Panc1 (cell line): ENCODE data around the gene MLLT3.

ENCODE experiments used
- CTCF ChIP-seq: fragments of 450-650 bp; IDR thresholded peaks from 2 replicates; pipeline ENCODE4 v1.5.1; 2017; ENCODE audit warnings: mild to moderate bottlenecking
- POLR2AphosphoS5 ChIP-seq: IDR thresholded peaks from 2 replicates; pipeline ENCODE4 v1.6.1; 2012; ENCODE audit warnings: mild to moderate bottlenecking, low read depth, low read length, moderate library complexity

DNA sequence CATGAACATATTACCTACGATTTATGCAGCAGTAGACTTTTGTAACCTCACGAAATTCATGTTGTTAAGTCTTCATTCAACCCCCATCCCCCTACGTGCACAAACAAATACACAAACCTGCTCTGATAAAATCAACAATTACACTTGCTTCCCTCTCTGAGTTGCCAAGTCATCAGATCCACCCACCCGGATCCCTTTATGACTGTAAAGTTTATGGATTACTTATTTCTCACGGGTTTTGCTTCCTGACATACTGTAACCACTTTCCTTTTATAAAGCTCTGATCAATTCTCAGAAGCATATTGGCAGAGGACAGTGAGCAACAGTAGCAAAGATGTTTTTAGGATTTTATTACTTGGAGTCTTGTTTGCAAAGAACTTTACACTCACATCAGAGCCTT lies 70.5 kb downstream of the MLLT3 start:
- TF ChIP-seq CTCF (no peak), POLR2AphosphoS5 (no peak)
